Measurements from ENCODE around the gene PPM1H.

Gene PPM1H

GRCh38 chr12:62718762-62719426, 216.1 kb downstream of the PPM1H start:
- Histone ChIP-seq H3K9ac (ENCODE audit: low read depth, low read length, poor library complexity) (no peak overlapping the region), H3K4me3 (ENCODE audit: low read length in 2 of 2) (no peak overlapping the region), H4K91ac (ENCODE audit: low read depth, low read length, poor library complexity) (no peak overlapping the region), H3K27me3 (ENCODE audit: control insufficient read depth in 3 of 3, insufficient read depth in 3 of 3, low read depth in 1 of 3, low read length in 3 of 3) (no peaks in the 10 kb centered on the region), H3K4me1 (ENCODE audit: control insufficient read depth in 2 of 2, insufficient read depth in 1 of 2, low read depth in 1 of 2, low read length in 2 of 2) (peaks cover 30 to 43% of the 10 kb centered on the region in 2 donors), H3K27ac (replicated peaks; ENCODE audit: low read length) (no peak overlapping the region), H3K4me2 (ENCODE audit: insufficient read depth, low read length, poor library complexity, severe bottlenecking) (no peak overlapping the region), H3K36me3 (replicated peaks in 1 of 2; ENCODE audit: control insufficient read depth in 2 of 2, insufficient read depth in 2 of 2, low read length in 2 of 2) (no peaks in the 10 kb centered on the region), H3K9me3 (replicated peaks in 1 of 2; ENCODE audit: control insufficient read depth in 2 of 2, insufficient read depth in 1 of 2, low read depth in 1 of 2, low read length in 2 of 2) (peaks cover 0 to 2% of the 10 kb centered on the region in 2 donors), H4K8ac (ENCODE audit: low read depth, low read length) (no peak overlapping the region), H3K18ac (ENCODE audit: low read length) (no peak overlapping the region), H3K4ac (ENCODE audit: low read length) (no peak overlapping the region), H3K23ac (ENCODE audit: low read depth, low read length, poor library complexity) (no peak overlapping the region), H3K14ac (ENCODE audit: low read length) (no peak overlapping the region), H2BK120ac (ENCODE audit: low read depth, low read length) (no peak overlapping the region), H2BK12ac (ENCODE audit: low read length) (no peak overlapping the region), H2AK5ac (ENCODE audit: low read depth, low read length) (no peak overlapping the region), H2BK5ac (ENCODE audit: low read length) (no peak overlapping the region), H3K79me1 (ENCODE audit: low read depth, low read length) (no peaks in the 10 kb centered on the region), H2BK15ac (ENCODE audit: low read length) (no peak overlapping the region), H2AFZ (ENCODE audit: low read length) (no peak overlapping the region)
- WGBS, 2 donors (ENCODE audit: extremely low coverage in 2 of 2, insufficient read length in 2 of 2, insufficient replicate concordance in 1 of 2), result no CpG with 5 or more reads among the region's 2 CpGs
- no peak for DNase-seq (ENCODE audit: low spot score)

GRCh38 chr12:62717643-62718042, 217.3 kb downstream of the PPM1H start:
- Histone ChIP-seq H4K8ac (ENCODE audit: low read depth, low read length) (no peak overlapping the region), H3K36me3 (replicated peaks in 1 of 2; ENCODE audit: control insufficient read depth in 2 of 2, insufficient read depth in 2 of 2, low read length in 2 of 2) (no peaks in the 10 kb centered on the region), H2BK120ac (ENCODE audit: low read depth, low read length) (no peak overlapping the region), H3K4me2 (ENCODE audit: insufficient read depth, low read length, poor library complexity, severe bottlenecking) (no peak overlapping the region), H3K4me3 (ENCODE audit: low read length in 2 of 2) (no peak overlapping the region), H3K4me1 (ENCODE audit: control insufficient read depth in 2 of 2, insufficient read depth in 1 of 2, low read depth in 1 of 2, low read length in 2 of 2) (peaks cover 38 to 52% of the 10 kb centered on the region in 2 donors), H3K79me1 (ENCODE audit: low read depth, low read length) (no peaks in the 10 kb centered on the region), H3K4ac (ENCODE audit: low read length) (no peak overlapping the region), H3K27ac (replicated peaks; ENCODE audit: low read length) (peak overlapping the region; percentile 53), H3K23ac (ENCODE audit: low read depth, low read length, poor library complexity) (no peak overlapping the region), H2AK5ac (ENCODE audit: low read depth, low read length) (no peak overlapping the region), H2BK5ac (ENCODE audit: low read length) (no peak overlapping the region), H3K14ac (ENCODE audit: low read length) (no peak overlapping the region), H4K91ac (ENCODE audit: low read depth, low read length, poor library complexity) (no peak overlapping the region), H3K18ac (ENCODE audit: low read length) (no peak overlapping the region), H3K9ac (ENCODE audit: low read depth, low read length, poor library complexity) (no peak overlapping the region), H3K9me3 (replicated peaks in 1 of 2; ENCODE audit: control insufficient read depth in 2 of 2, insufficient read depth in 1 of 2, low read depth in 1 of 2, low read length in 2 of 2) (peaks cover 0 to 2% of the 10 kb centered on the region in 2 donors), H3K27me3 (ENCODE audit: control insufficient read depth in 3 of 3, insufficient read depth in 3 of 3, low read depth in 1 of 3, low read length in 3 of 3) (no peaks in the 10 kb centered on the region), H2BK12ac (ENCODE audit: low read length) (no peak overlapping the region), H2AFZ (ENCODE audit: low read length) (no peak overlapping the region), H2BK15ac (ENCODE audit: low read length) (no peak overlapping the region)
- DNase-seq (ENCODE audit: low spot score), result no peak
- no CpG with 5 or more reads among the region's 1 CpG for WGBS, 2 donors (ENCODE audit: extremely low coverage in 2 of 2, insufficient read length in 2 of 2, insufficient replicate concordance in 1 of 2)

DNA sequence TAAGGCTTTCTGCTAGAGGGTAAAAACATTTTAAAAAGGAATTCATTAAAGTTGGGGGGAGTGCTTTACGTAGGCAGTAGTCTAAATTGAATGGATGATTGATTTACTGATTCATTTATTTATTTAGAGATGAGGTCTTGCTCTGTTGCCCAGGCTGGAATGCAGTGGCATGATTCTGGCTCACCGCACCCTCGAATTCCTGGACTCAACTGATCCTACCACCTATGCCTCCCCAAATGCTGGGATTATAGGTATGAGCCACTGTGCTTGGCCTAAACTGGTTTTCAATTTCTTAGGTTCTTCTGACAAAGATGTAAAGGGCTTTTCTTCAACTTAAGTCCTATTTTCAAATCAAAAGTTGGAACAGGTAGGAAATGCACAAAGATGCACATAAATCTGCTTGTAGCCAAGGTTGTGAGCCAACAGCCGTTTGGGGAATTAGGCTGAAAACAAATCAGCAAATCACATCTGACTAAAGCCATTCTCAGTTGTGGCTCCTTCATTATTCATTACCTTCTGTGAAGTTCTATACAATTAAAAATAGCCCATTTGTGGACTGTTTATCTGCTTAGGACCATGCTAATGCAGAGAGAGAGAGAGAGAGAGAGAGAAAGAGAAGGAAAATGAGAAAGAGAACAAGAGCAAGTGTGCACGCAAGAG, 218.0 kb downstream of the PPM1H start:
- no peak overlapping the region for H2AK5ac ChIP-seq (ENCODE audit: low read depth, low read length)
- H2BK15ac ChIP-seq (ENCODE audit: low read length), result no peak overlapping the region
- H2BK5ac ChIP-seq (ENCODE audit: low read length), result no peak overlapping the region
- H4K8ac ChIP-seq (ENCODE audit: low read depth, low read length), result no peak overlapping the region
- H3K4me3 ChIP-seq (ENCODE audit: low read length in 2 of 2), result no peak overlapping the region
- H3K4me2 ChIP-seq (ENCODE audit: insufficient read depth, low read length, poor library complexity, severe bottlenecking), result no peak overlapping the region
- H3K23ac ChIP-seq (ENCODE audit: low read depth, low read length, poor library complexity), result no peak overlapping the region
- H3K4me1 ChIP-seq (ENCODE audit: control insufficient read depth in 2 of 2, insufficient read depth in 1 of 2, low read depth in 1 of 2, low read length in 2 of 2), result peaks cover 42 to 58% of the 10 kb centered on the region in 2 donors
- H2BK12ac ChIP-seq (ENCODE audit: low read length), result no peak overlapping the region
- WGBS, 2 donors (ENCODE audit: extremely low coverage in 2 of 2, insufficient read length in 2 of 2, insufficient replicate concordance in 1 of 2), result no CpG with 5 or more reads among the region's 5 CpGs
- H3K4ac ChIP-seq (ENCODE audit: low read length), result no peak overlapping the region
- no peak overlapping the region for H3K18ac ChIP-seq (ENCODE audit: low read length)
- no peak overlapping the region for H3K9ac ChIP-seq (ENCODE audit: low read depth, low read length, poor library complexity)
- peaks cover 0 to 2% of the 10 kb centered on the region in 2 donors for H3K9me3 ChIP-seq (replicated peaks in 1 of 2; ENCODE audit: control insufficient read depth in 2 of 2, insufficient read depth in 1 of 2, low read depth in 1 of 2, low read length in 2 of 2)
- H3K14ac ChIP-seq (ENCODE audit: low read length), result no peak overlapping the region
- DNase-seq (ENCODE audit: low spot score), result no peak
- H3K27me3 ChIP-seq (ENCODE audit: control insufficient read depth in 3 of 3, insufficient read depth in 3 of 3, low read depth in 1 of 3, low read length in 3 of 3), result no peaks in the 10 kb centered on the region
- peak overlapping the region; percentile 76 for H3K27ac ChIP-seq (replicated peaks; ENCODE audit: low read length)
- H4K91ac ChIP-seq (ENCODE audit: low read depth, low read length, poor library complexity), result no peak overlapping the region
- H2BK120ac ChIP-seq (ENCODE audit: low read depth, low read length), result no peak overlapping the region
- H3K79me1 ChIP-seq (ENCODE audit: low read depth, low read length), result no peaks in the 10 kb centered on the region
- no peak overlapping the region for H2AFZ ChIP-seq (ENCODE audit: low read length)
- H3K36me3 ChIP-seq (replicated peaks in 1 of 2; ENCODE audit: control insufficient read depth in 2 of 2, insufficient read depth in 2 of 2, low read length in 2 of 2), result no peaks in the 10 kb centered on the region

DNA sequence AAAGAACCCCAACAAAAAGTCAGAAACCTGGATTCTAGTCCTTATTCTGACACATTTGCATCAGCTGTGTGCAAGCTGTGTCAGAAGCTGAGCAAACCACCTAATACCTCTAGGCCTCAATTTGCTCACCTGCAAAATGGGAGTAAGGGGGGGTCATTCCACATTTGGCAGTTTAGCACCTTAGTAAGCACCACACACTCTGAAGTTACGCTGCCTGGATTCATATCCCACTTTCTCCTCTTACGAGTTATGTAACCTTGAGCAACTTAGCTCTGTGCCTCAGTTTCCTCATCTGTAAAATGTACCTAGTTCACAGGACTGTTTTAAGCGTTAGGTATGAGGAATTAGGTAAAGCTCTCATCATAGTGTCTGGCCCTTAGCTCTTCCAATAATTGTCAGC, 218.9 kb downstream of the PPM1H start:
- Histone ChIP-seq H3K4me2 (ENCODE audit: insufficient read depth, low read length, poor library complexity, severe bottlenecking) (no peak overlapping the region), H3K4me1 (ENCODE audit: control insufficient read depth in 2 of 2, insufficient read depth in 1 of 2, low read depth in 1 of 2, low read length in 2 of 2) (peaks cover 50 to 63% of the 10 kb centered on the region in 2 donors)

More for the DNA sequence above, 218.9 kb downstream of the PPM1H start:
- Histone ChIP-seq H2BK15ac (ENCODE audit: low read length) (no peak overlapping the region), H3K27ac (replicated peaks; ENCODE audit: low read length) (peak overlapping the region; percentile 91), H3K4ac (ENCODE audit: low read length) (no peak overlapping the region), H3K79me1 (ENCODE audit: low read depth, low read length) (no peaks in the 10 kb centered on the region), H2BK5ac (ENCODE audit: low read length) (no peak overlapping the region), H4K8ac (ENCODE audit: low read depth, low read length) (no peak overlapping the region), H3K36me3 (replicated peaks in 1 of 2; ENCODE audit: control insufficient read depth in 2 of 2, insufficient read depth in 2 of 2, low read length in 2 of 2) (no peaks in the 10 kb centered on the region), H3K23ac (ENCODE audit: low read depth, low read length, poor library complexity) (no peak overlapping the region), H3K27me3 (ENCODE audit: control insufficient read depth in 3 of 3, insufficient read depth in 3 of 3, low read depth in 1 of 3, low read length in 3 of 3) (no peaks in the 10 kb centered on the region), H4K91ac (ENCODE audit: low read depth, low read length, poor library complexity) (no peak overlapping the region), H3K4me3 (ENCODE audit: low read length in 2 of 2) (no peak overlapping the region), H2AFZ (ENCODE audit: low read length) (no peak overlapping the region), H3K9me3 (replicated peaks in 1 of 2; ENCODE audit: control insufficient read depth in 2 of 2, insufficient read depth in 1 of 2, low read depth in 1 of 2, low read length in 2 of 2) (peaks cover 0 to 2% of the 10 kb centered on the region in 2 donors), H2BK12ac (ENCODE audit: low read length) (no peak overlapping the region), H3K18ac (ENCODE audit: low read length) (no peak overlapping the region), H2BK120ac (ENCODE audit: low read depth, low read length) (no peak overlapping the region), H2AK5ac (ENCODE audit: low read depth, low read length) (no peak overlapping the region), H3K9ac (ENCODE audit: low read depth, low read length, poor library complexity) (no peak overlapping the region), H3K14ac (ENCODE audit: low read length) (no peak overlapping the region)
- DNase-seq (ENCODE audit: low spot score), result no peak
- WGBS, 2 donors (ENCODE audit: extremely low coverage in 2 of 2, insufficient read length in 2 of 2, insufficient replicate concordance in 1 of 2), result no CpG with 5 or more reads among the region's 3 CpGs

All from neuronal stem cell (in vitro differentiated cells).